Suppressor macrophage (primary cell): ENCODE data around the gene CFAP65.

Source experiments
- DNase-seq, 4 experiments: peaks; one replicate each; pipeline ENCODE4 v3.0.0-alpha.2; 2020 to 2022

CFAP65 gene

GRCh38 chr2:218962859-218963492 lies 78.3 kb downstream of the CFAP65 start:
- DNase-seq, result peak; percentile 27 to 67 (median 42)

GRCh38 chr2:218961651-218962570 lies 79.4 kb downstream of the CFAP65 start:
- DNase-seq, result peak in 2 of 4 experiments; percentile 15 to 36

- DNase-seq, result no peak
Observed at GRCh38 chr2:218961229-218961628, 80.1 kb downstream of the CFAP65 start.

DNA sequence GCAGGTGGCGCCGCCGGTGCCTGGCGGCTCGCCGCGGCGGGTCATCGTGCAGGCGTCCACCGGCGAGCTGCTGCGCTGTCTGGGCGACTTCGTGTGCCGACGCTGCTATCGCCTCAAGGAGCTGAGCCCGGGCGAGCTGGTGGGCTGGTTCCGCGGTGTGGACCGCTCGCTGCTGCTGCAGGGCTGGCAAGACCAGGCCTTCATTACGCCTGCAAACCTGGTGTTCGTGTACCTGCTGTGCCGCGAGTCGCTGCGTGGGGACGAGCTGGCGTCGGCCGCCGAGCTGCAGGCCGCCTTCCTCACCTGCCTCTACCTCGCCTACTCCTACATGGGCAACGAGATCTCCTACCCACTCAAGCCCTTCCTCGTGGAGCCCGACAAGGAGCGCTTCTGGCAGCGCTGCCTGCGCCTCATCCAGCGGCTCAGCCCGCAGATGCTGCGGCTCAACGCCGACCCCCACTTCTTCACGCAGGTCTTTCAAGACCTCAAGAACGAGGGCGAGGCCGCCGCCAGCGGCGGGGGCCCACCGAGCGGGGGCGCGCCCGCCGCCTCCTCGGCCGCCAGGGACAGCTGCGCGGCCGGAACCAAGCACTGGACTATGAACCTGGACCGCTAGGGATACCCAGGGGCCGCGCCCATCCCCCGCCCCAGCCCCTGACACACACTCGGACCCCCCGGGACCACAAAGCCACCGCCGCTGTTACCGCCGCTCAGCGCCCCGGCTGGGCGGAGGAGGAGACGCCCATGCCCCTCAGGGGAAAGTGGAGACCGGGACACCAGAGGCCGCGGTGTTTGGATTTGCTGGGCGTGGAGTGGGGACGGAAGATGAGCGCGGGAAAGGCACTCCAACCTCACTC lies 80.8 kb downstream of the CFAP65 start:
- no peak for DNase-seq

DNA sequence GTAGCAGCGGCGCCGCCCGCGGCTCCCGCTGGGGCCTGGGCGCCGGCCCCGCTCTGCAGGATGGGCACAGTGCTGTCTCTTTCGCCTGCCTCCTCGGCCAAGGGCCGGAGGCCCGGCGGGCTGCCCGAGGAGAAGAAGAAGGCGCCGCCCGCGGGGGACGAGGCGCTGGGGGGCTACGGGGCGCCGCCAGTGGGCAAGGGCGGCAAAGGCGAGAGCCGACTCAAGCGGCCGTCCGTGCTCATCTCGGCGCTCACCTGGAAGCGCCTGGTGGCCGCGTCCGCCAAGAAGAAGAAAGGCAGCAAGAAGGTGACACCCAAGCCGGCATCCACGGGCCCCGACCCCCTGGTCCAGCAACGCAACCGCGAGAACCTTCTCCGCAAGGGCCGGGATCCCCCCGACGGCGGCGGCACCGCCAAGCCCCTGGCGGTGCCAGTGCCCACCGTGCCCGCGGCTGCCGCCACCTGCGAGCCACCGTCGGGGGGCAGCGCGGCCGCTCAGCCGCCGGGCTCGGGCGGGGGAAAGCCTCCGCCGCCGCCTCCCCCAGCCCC lies 81.5 kb downstream of the CFAP65 start:
- DNase-seq, result no peak

DNA sequence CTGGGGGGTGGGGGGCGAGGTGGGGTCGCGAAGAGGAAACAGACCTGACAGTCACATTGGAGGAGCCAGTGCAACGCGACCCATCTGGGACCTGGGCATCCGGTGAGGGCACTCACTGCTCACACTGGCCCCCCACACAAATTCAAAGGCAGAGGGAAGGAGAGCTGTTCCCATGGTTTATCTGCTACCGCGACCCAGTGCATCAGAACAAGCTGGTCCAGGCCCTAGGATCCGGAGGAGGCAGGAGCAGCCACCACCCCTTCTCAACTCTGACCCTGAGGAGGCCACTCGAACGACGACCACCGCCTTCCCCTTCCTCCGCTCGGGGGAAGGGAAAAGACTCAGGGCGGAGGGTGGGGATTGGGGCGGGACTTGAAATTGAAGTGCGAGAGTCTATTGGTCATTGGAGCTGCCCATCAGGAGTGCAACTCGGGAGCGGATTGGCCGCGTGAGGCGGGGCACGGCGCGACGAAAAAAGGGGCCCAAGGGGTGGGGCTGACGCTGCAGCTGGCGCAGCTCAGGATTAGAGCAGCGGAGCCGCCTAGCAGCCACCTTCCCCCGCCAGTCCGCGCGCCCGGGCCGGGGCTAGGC lies 82.1 kb downstream of the CFAP65 start, which contains the start of gene CDK5R2:
CDK5R2 (plus strand) TSS at position 526 of the 591 bp plus-strand sequence. CDS start 155 bp downstream, outside the sequence.
- peak; percentile 55 to 74 (median 66) for DNase-seq

DNA sequence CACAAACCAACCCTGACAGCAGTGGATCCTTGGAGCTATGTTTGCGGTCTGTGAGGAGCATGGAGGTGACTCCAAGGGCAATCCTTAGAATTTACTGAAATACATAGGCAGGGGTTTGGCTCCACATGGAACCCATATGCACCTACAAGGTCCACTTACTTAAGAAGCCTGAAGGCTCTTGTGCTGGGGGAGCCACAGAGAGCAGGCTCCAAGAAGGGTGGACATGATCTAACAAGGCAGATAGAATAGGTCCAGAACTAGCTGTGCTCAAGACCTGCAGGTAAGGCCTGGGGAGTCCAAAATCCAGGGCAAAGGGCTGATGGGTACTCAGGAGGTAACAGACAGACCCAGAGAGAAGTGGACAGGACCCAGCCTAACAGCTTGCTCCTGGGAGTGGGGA lies 83.0 kb downstream of the CFAP65 start:
- DNase-seq, result no peak

DNA sequence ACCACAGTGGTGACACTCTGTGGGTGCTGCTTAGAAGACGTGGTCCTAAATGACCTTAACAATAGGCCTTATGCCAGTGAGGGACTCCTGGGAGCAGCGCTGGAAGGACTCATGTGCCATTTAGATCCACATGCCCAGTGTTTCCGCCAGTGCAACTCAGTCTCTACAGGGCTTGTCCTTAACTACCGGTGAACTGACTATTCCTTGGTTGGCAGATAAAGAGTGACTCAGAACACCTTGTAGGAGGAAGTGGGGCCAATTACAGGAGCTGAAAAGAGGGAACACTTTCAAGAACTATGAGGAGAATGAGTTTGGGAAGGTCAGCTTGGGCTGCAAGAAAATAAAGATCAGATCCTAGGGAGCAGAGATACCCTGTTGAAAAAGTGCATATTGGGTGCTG lies 83.6 kb downstream of the CFAP65 start:
- no peak for DNase-seq

DNA sequence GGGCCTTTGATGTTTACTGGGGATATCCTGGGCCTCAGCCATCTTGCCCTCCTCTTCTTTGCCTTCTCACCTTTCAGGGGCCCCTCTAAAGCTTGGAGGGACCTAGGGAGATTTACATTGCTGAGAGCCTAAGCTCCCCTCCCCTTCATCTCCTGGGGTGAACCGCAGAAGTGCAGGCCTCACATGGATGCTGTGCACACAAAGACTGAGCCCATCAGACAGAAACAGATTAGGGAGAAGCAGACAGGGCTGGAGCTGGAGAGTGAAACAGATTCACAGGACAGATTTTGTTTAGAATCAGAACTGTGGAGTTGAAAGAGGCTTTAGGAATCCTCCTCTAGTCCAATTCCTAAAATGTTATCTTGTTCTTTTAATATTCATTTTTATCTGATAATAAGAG lies 85.3 kb downstream of the CFAP65 start:
- DNase-seq, result no peak

DNA sequence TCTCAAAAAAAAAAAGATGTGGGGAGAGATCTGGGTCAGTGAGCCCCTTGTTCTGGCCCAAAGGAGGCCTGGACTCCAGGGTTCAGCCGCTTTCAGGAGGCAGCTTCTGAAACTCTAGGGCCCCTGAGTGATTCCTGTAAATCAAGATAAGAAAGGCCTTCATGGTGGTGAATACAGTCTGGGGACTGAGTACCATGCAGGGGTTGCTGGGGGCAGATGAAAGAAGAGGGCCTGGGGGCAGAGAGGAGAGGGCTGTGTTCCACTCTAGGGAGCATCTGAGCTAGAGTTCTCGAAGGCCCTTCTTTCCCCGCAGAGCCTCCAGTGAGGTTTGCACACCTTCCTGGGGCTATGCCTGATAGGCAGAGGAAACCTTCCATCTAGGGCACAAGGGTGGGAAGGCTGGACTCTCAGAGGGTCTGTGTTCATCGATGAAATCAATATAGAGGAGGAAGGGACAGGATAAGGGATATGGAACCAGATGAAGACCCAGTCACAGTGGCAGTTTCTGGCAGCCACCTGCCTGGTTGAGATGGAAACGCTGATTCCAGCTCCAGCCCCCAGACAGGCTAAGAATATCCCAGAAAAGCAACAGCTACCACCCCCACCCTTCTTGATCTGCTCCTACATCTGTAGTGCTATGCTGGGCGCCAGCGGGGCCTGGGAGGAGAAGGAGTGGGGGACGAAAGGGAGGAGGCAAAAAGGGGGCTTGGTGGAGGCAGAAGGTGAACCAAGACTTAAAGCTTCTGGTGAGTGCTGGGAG lies 86.6 kb downstream of the CFAP65 start:
- DNase-seq, result no peak

DNA sequence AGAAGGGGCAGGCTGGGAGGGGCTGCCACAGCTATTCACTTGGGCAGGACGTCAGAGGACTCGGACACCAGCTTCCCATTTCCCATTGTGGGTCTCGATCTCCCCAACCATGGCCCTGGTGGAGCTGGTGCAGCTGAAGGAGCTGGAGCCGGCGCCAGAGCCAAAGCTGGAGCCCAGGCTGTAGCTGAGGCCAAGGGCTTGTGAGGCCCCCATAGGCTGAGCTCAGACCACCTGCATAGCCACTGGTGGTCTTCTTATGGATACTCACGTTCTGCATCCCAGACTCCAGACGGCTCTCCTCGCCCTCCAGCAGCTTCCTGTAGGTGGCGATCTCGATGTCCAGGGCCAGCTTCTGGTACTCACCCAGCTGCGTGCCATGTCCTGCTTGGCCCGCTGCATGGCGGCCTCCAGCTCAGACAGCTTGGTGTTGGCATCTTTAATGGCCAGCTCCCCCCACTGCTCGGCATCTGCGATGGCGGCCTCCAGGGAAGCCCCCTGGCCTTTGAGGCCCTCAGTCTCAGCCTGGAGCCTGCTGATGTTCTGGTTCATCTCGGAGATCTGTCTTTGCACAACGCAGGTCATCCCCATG lies 87.9 kb downstream of the CFAP65 start:
- no peak for DNase-seq
